Esophagus muscularis mucosa (tissue), 4 donors: ENCODE data around the gene CHRNA7.

ENCODE experiments used
- CTCF ChIP-seq, 3 experiments: fragments of 200-600 bp in 2 of 3; fragments of 450-650 bp in 1 of 3; sonication (generic) in 2 of 3; IDR thresholded peaks; one replicate each; pipeline ENCODE4 v1.5.1; 2017 to 2019; ENCODE audit warnings: antibody characterized with exemption in 3 of 3, mild to moderate bottlenecking in 2 of 3, moderate library complexity in 1 of 3
- EP300 ChIP-seq: sonication (generic); formaldehyde crosslinking; IDR thresholded peaks from one replicate; pipeline ENCODE4 v1.6.1; 2017; ENCODE audit warnings: antibody characterized with exemption
- POLR2A ChIP-seq: fragments of 450-650 bp; IDR thresholded peaks from one replicate; pipeline ENCODE4 v1.6.1; 2017; ENCODE audit warnings: antibody characterized with exemption, moderate library complexity, mild to moderate bottlenecking, low read depth
- POLR2AphosphoS5 ChIP-seq, 2 donors: sonication (generic); formaldehyde crosslinking; IDR thresholded peaks; one replicate each; pipeline ENCODE4 v1.6.1; 2017; ENCODE audit warnings: antibody characterized with exemption in 2 of 2

GRCh38 chr15:32130823-32131222 is 100.5 kb downstream of the CHRNA7 start:
- TF ChIP-seq CTCF (IDR thresholded peaks at IDR 0.05) (no peak), POLR2A (no peak), EP300 (no peak), POLR2AphosphoS5 (IDR thresholded peaks at IDR 0.05) (no peak)
